Measurements from ENCODE around the gene SMG9.

SMG9 gene

GRCh38 chr19:43751466-43752220 is 3.1 kb downstream of the SMG9 start:
- ChIA-PET CTCF (interaction anchor here (0.6 to 9.0 kb wide), 11 partner anchors 9 to 270 kb away, joined by 3 to 151 read pairs (median 6); no protein-coding TSS in a partner anchor), POLR2A (interaction anchor here (0.6 to 4.4 kb wide), 4 partner anchors 27 to 156 kb away, joined by 3 to 63 read pairs (median 5); partner anchors contain the start of genes IRGQ and ZNF576)
- Histone ChIP-seq H3K9me3 (ENCODE audit: control insufficient read depth, insufficient read depth, low read depth, low read length) (no peaks in the 10 kb centered on the region), H3K27ac (ENCODE audit: extremely low read depth, low read depth, low read length) (peak overlapping the region; percentile 35; the same call in 1 of the 2 replicates), H3K4me3 (ENCODE audit: low read depth, low read length) (no peak overlapping the region), H3K36me3 (ENCODE audit: control insufficient read depth in 2 of 2, insufficient read depth in 1 of 2, low read length in 2 of 2) (peaks cover 57 to 67% of the 10 kb centered on the region in 2 experiments), H3K4me1 (ENCODE audit: control insufficient read depth, insufficient read depth, low read length) (peaks cover 24% of the 10 kb centered on the region)
- TF ChIP-seq ZNF449 (tag by site-specific recombination; IDR thresholded peaks at IDR 0.05) (0 out of 2 replicates have a peak, but pooled peaks have one; percentile 21), ZBTB21 (tag by site-specific recombination; IDR thresholded peaks at IDR 0.05) (no peak), ZBTB48 (tag by site-specific recombination; IDR thresholded peaks at IDR 0.05) (no peak), SALL2 (tag by site-specific recombination; IDR thresholded peaks at IDR 0.05; ENCODE audit: borderline replicate concordance) (no peak), ZNF394 (tag by site-specific recombination; IDR thresholded peaks at IDR 0.05; ENCODE audit: borderline replicate concordance) (peak; percentile 62; the same call in 1 of the 2 replicates), ZNF132 (tag by site-specific recombination; IDR thresholded peaks at IDR 0.05; ENCODE audit: borderline replicate concordance) (no peak), ZNF76 (tag by site-specific recombination; IDR thresholded peaks at IDR 0.05; ENCODE audit: borderline replicate concordance, low read depth) (no peak), ZFHX2 (tag by site-specific recombination; conservative IDR thresholded peaks at IDR 0.05) (no peak), ZNF2 (tag by site-specific recombination; IDR thresholded peaks at IDR 0.05) (no peak)
- TF ChIP-seq, protein P1, sequence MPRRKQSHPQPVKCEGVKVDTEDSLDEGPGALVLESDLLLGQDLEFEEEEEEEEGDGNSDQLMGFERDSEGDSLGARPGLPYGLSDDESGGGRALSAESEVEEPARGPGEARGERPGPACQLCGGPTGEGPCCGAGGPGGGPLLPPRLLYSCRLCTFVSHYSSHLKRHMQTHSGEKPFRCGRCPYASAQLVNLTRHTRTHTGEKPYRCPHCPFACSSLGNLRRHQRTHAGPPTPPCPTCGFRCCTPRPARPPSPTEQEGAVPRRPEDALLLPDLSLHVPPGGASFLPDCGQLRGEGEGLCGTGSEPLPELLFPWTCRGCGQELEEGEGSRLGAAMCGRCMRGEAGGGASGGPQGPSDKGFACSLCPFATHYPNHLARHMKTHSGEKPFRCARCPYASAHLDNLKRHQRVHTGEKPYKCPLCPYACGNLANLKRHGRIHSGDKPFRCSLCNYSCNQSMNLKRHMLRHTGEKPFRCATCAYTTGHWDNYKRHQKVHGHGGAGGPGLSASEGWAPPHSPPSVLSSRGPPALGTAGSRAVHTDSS (tag by site-specific recombination; IDR thresholded peaks at IDR 0.05): no peak

GRCh38 chr19:43749898-43750297 is 4.9 kb downstream of the SMG9 start:
- Histone ChIP-seq H3K36me3 (ENCODE audit: control insufficient read depth in 2 of 2, insufficient read depth in 1 of 2, low read length in 2 of 2) (peaks cover 63 to 78% of the 10 kb centered on the region in 2 experiments), H3K4me3 (ENCODE audit: low read depth, low read length) (no peak overlapping the region), H3K4me1 (ENCODE audit: control insufficient read depth, insufficient read depth, low read length) (peaks cover 11% of the 10 kb centered on the region), H3K9me3 (ENCODE audit: control insufficient read depth, insufficient read depth, low read depth, low read length) (no peaks in the 10 kb centered on the region), H3K27ac (ENCODE audit: extremely low read depth, low read depth, low read length) (no peak overlapping the region)
- TF ChIP-seq PRDM1 (tag by site-specific recombination; IDR thresholded peaks at IDR 0.05) (peak; percentile 61), PRDM6 (tag by site-specific recombination; IDR thresholded peaks at IDR 0.05) (no peak)
- ChIA-PET POLR2A (interaction anchor here (1.0 kb wide), 1 partner anchor 9 kb away, joined by 3 read pairs; no protein-coding TSS in a partner anchor), CTCF (interaction anchor here (0.6 to 2.3 kb wide), 7 partner anchors 15 to 267 kb away, joined by 3 to 9 read pairs (median 4); no protein-coding TSS in a partner anchor)

DNA sequence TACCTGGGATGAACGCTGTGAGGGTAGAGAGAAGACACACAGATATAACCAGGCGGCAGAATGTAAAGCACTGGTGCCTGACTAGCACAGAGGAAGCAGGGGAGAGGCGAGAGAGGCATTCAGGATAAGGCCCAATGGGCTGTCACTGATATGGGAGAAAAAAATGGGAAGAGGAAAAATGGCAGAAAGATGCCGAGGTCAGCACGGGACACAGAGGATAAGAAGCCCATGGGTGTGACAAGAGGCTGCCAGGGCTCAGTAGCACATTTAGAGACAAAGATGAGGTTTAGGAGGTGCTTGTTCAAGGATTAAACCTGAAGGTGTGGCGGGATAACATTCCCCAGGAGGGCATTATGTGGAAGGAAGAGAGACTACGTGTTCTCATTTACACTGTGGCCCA is 5.6 kb downstream of the SMG9 start:
- H3K27ac ChIP-seq (ENCODE audit: extremely low read depth, low read depth, low read length): no peak overlapping the region
- H3K9me3 ChIP-seq (ENCODE audit: control insufficient read depth, insufficient read depth, low read depth, low read length): no peaks in the 10 kb centered on the region
- peaks cover 11% of the 10 kb centered on the region for H3K4me1 ChIP-seq (ENCODE audit: control insufficient read depth, insufficient read depth, low read length)
- H3K36me3 ChIP-seq (ENCODE audit: control insufficient read depth in 2 of 2, insufficient read depth in 1 of 2, low read length in 2 of 2): peaks cover 71 to 85% of the 10 kb centered on the region in 2 experiments
- ChIA-PET POLR2A (interaction anchor here (1.0 kb wide), 1 partner anchor 10 kb away, joined by 3 read pairs; no protein-coding TSS in a partner anchor), CTCF (interaction anchor here (0.5 to 2.3 kb wide), 6 partner anchors 16 to 70 kb away, joined by 3 to 9 read pairs (median 4); no protein-coding TSS in a partner anchor)
- no peak overlapping the region for H3K4me3 ChIP-seq (ENCODE audit: low read depth, low read length)
- no peak for TF ChIP-seq FEZF1 (tag by site-specific recombination; IDR thresholded peaks at IDR 0.05)
- TF ChIP-seq KLF7 (tag by site-specific recombination; IDR thresholded peaks at IDR 0.05; ENCODE audit: borderline replicate concordance): no peak
- TF ChIP-seq ZNF398 (tag by site-specific recombination; IDR thresholded peaks at IDR 0.05): no peak
- TF ChIP-seq ZNF548 (tag by site-specific recombination; IDR thresholded peaks at IDR 0.05): no peak
- no peak for TF ChIP-seq ZNF692 (tag by site-specific recombination; IDR thresholded peaks at IDR 0.05)
